Retina (tissue), 1 donor: ENCODE data around the gene ESD.
"Not testable (repeated sequence)": the region's sequence is repeated elsewhere in the genome, so short reads cannot be mapped to it uniquely, and the experiment has no call there.

ENCODE experiments used
- DNase-seq: peaks from one replicate; pipeline ENCODE4 v3.0.0-alpha.2; 2016

The ESD gene

DNA sequence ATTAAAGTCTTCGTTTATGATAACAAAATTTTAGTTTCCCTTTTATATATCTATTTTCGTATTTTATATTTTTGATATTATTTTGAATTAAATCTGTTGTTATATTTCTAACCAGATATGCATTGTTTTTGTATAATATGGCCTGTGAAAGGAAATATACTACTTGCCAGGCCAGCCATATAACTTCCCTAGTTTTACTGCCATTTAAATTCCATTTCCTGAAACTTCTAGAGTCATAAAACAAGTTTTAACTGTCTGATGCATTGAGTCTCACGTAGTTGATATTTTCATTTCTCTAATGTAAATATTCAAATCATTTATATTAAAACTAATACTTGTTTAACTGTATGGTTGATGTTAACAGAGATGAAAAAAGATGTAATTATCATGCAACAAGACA is 13.5 kb downstream of the ESD start:
- DNase-seq: no peak

- no peak for DNase-seq
These were observed 14.3 kb downstream of the ESD start for GRCh38 chr13:46782691-46783090.

DNA sequence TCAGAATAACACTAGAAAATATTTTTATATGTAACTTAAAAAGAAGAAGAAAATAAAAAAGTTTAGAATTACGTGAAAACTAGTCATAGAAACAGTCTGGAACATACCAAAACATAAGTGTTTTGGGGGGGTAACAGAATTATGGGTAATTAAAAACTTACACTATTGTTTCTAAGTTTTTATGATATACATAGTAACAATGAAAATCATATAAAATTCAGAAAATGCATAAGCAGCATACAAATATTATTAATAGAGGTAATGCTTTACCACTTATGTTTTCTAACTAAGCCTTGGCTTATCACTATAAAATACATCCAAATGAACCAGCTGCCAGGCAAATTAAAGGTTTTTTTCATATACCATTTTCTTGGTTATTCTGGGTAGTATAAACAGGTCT is 14.9 kb downstream of the ESD start:
- DNase-seq: no peak

DNA sequence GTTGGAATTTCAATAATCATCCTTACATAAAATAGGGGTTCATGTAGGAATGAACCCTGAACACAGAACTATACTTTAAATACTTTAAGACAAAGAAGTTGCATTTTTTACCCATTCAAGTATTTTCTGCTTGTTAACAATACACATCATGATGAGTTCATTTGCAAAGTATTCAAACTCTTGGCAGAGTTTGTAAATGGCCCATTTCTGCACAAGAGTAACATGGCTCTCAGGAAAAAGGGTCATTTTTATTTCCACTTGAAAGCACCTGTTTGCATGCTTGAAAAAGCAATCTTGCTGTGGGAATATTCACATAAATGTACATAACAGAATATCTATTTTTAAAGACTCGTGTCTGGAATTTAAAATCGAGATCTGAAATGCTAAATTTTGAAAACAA is 18.1 kb downstream of the ESD start:
- no peak for DNase-seq

DNA sequence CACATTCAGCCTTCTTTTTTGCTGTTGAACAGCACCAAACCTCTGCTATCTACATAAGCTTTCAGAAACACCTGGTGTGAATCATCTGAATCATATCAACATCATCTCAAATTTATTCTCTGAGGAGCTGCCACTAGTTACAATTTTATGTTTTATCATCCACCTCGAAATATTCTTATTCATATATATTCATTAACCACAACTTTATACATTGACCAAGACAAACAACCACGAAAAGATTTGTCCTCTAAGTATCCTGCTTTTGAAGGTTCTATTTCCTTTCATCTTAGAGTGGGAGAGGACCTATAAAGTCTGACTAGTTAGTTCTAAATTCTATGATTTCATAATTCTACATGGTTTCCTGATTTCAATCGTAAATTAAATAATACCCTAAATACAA is 18.9 kb downstream of the ESD start:
- no peak for DNase-seq

DNA sequence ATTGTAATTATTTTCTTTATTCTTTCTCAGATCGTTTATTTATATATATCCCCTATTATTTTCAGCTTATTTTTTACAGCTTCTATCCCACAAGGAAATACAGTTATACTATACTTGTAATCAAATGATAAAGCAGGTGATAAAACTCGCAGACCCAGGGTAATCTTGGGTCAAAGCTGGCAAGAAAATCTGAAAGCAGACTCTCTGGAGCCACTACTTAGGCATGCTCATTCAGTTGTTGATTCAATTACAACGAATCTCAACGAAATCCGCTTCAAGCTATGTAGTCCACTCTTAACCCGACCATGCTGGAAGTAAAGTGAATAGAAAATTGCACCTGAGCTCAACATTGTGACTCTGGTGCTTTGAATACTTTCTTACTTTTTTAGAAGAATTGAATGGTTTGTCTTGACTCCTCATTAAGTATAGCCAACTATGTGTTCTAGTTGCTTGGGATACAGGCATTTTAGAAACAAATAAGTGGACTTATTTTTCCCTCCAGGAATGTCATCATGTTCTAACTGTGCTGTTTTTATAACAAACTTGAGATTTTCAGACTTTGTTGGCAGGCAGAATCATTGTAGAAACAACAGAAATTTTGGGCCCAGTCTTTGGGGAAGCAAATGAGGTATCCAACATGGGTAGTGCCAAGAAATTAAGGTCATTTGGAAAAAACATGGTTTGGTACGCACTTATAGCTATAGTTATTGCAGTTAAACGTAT is 21.4 kb downstream of the ESD start:
- DNase-seq: no peak

- no peak for DNase-seq
These were observed 23.4 kb downstream of the ESD start for GRCh38 chr13:46773541-46773940.

DNA sequence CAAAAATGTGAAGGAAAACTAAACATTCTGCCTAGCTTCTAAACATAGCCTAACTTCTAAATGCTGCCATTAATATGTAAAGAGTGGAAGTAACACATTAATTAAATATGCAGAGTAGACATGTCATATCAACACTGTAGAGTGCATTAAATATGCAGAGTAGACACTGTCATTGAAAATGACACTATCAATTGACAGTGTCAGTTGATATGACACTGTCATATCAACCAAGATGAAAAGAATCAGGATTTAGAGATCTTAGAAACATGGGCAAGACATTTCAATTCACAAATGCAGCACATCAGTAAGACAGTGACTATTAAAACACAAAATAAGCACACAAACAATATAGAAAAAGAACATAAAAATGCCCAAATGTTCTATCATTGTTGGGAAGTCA is 25.3 kb downstream of the ESD start:
- DNase-seq: no peak

DNA sequence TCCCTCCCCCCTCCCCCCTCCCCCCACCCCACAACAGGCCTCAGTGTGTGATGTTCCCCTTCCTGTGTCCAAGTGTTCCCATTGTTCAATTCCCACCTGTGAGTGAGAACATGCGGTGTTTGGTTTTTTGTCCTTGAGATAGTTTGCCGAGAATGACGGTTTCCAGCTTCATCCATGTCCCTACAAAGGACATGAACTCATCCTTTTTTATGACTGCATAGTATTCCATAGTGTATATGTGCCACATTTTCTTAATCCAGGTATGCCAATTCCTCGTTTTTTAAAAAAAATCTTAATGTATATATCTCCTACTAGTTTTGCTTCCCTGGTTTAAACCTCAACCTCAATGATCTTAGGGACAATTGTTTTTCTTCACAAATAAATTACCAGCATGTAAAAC is 27.0 kb downstream of the ESD start:
- DNase-seq: not testable (repeated sequence)

GRCh38 chr13:46761866-46762265 is 35.1 kb downstream of the ESD start:
- DNase-seq: no peak

- DNase-seq: no peak
These were observed 35.8 kb downstream of the ESD start for GRCh38 chr13:46761174-46761573.

DNA sequence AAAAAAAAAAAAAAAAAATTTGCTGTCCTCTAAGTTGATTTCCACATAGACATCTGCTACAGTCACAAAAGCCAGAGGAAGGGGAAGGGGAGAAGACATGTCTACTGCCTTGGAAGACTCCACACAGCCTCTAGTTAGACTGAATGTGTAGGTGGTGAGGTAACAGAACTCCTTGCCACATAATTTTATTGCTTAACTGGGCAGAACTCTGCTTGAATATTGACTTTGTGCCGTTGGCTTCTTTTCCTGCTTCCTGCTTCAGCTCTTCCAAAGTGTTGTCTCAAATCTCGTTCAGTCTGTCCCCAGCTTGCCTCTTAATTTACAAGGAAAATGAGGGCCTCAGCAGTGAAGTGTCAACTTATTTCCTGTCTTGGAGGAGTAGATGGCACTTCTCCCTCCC is 37.1 kb downstream of the ESD start:
- DNase-seq: no peak

DNA sequence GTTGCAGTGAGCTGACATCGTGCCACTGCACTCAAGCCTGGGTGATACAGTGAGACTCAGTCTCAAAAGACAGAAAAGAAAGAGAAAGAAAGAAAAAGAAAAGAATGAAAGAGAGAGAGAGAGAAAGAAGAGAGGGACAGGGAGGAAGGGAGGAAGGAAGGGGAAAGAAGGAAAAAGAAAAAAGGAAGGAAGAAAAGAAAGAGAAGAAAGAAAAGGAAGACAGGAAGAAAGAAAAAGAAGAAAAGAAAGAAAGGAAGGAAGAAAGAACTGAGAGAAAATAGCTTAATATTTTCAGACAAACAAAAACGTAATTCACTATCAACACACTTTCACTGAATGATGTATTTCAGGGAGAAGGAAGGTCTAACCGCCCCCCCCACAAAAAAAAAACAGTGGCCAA is 39.3 kb downstream of the ESD start:
- DNase-seq: no peak

- no peak for DNase-seq
These were observed 40.0 kb downstream of the ESD start for GRCh38 chr13:46756977-46757376.

DNA sequence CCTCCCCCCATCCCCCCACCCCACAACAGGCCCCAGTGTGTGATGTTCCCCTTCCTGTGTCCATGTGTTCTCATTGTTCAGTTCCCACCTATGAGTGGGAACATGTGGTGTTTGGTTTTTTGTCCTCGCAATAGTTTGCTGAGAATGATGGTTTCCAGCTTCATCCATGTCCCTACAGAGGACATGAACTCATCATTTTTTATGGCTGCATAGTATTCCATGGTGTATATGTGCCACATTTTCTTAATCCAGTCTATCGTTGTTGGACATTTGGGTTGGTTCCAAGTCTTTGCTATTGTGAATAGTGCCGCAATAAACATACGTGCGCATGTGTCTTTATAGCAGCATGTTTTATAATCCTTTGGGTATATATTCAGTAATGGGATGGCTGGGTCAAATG is 41.5 kb downstream of the ESD start:
- DNase-seq: not testable (repeated sequence)

DNA sequence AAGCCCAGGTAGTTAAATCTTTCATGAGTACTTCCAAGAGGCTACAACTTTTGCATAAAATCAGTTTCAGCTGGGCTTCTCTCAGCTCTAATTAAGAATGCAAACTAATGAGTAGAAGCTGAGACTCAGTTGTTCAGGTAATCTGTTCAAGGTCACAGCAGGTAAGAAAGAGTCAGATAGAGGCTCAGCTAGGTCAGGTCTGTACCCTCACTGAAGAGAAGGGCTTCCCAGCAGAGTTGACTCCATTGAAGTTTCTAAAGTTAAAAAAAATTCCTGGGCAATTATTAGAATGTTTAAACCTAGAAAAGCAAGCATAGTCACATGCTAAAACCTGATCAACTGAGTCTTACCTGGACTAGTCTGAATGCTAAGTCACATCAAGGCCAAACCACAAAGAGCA is 42.1 kb downstream of the ESD start:
- DNase-seq: no peak

DNA sequence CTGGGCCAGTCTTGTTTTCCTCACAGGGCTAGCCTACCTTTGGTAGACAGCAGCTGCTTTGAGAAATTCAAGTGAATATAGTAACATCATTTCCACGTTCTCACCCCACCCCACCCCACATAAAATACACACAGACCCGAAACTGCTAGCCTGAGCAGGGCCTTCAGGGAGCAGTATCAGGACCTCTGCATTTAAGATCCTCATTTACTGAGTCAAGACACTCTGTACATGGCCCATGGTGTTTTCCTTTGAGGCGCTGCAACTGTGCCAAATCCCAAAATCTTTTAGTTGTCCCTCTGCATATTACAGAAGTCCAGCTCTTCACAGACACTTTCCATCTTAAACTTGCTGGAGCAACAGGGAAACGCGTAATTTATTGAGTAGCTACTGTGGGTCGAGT is 43.0 kb downstream of the ESD start:
- DNase-seq: no peak

- no peak for DNase-seq
These were observed 43.8 kb downstream of the ESD start for GRCh38 chr13:46753137-46753536.

DNA sequence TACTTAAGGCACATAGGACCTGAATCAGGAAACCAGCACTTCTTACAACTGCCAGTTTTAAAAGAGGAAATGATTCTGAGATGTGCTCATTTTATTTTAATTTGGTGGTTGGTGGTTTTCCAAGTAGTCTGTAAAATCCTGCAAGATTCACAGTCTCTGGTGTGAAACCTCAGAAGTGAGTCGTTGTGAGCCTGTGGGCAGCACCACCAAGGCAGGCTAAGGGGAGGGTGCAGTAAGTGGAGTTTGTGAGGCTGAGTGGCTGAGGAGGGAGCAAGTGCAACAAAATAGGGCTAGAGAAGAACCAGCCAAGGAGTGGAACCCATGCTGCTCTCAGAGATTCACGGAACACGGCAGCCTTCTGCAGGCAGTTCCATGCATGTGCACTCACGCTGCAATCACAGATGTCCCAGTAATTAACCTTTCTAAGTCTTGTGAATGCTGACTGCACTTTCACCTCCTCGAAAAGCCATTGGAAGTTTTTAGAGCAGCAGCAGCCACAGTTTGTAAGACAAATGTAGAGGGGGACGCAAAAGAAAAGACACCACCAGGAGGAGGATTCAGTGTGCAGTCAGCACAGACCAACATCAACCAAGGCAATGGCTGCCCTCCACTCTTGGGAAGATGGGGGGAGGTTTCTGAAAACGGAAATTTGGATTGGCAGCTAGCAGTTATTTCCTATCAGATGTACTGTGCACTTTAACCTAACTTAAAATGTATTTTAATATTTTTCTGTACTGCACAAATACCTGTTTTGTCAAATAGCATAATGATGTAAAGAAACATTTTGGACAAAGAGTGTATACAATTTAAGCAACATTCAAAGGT is 44.9 kb downstream of the ESD start:
- DNase-seq: no peak

DNA sequence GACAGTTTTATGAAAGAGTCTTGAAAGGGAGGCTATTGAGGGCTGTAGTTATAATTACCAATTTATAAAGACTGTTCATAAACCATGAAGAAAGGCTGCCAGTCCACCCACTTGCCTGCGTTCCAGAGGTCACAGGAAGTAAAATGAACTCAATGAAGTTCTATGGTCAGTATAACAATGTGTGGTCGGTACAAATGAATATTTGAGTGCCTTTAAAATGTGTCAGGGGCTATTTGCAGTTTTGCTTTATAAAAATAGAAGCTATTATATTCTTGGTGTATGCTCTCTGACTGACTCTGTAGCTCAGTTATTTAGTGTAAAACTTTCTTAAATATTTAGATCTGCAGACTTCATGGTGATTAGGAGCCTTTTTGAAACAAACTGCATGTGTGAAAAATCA is 47.0 kb downstream of the ESD start:
- DNase-seq: no peak

DNA sequence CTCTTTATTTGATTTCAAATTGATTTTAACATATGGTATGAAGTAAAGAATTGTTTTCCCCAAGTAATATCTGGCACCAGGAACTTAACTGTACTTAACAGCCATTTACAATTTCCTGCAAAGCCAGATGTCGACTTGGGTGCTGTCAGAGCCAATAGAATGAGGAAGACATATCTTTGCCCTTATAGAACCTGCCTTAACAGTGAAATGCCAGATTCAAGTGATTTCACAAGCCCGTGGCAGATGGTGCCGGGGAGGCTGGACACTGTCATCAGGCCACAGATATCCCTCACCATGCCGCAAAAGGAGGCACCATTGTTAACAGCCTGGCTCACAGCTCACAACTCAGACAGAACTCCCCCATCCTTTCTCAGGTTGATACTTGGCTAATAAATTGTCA is 48.7 kb downstream of the ESD start:
- no peak for DNase-seq

DNA sequence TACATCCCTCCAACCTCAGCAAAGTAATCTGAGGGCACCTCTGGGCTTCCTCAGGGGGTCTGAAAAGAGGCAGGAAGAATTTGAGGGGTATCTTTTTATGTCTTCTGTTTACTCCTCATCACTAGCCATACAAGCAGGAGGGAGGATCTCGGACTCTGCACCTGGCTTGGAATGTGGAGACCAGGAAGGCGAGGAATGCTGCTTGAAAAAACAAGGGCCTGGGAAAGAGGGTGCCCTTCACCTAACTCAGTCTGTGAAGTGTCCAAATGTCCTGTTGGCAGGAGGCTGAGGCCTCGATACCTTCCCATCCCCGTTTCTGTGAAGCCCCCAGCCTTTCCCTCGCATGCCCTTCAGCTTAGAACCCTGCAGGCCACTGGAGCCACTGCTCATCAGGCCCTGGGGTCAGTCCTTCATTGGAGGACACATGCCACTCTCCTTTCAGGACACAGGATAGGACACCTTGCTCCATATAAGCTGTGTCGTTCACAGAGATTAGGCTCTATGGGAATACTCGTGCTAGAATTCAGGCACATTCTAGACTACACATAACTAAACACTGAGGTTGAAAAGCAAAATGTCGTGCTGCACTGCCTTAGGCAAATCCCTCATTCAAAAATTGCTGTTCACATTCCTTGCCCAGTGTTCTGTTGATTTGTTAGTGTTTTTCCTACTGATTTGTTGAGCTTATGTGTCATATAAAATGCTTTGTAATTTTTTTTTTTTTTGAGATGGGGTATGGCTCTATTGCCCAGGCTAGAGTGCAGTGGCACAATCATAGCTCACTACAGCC is 49.7 kb downstream of the ESD start:
- no peak for DNase-seq

DNA sequence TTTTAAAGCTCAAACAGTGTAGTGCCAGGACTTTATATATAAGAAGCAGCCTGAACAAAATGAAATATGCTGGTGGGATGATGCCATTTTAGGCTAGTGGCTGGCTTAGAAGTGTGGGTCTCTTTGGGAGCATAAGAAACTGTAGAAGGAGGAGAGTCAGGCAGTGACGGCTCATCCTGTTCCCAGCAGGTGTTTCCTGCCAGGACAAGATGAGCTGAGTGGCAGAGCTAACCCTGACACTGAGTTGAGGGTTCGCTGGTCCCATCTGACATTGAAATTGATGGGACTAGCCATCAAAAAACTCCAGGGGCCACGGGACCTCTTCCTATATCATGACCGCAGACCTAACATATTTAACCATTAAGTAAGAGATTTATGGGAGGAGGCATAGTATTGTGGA is 51.3 kb downstream of the ESD start:
- no peak for DNase-seq

- no peak for DNase-seq
These were observed 51.9 kb downstream of the ESD start for GRCh38 chr13:46745062-46745461.
